Measurements from ENCODE around the gene KCTD2. TPM values are rescaled to one million over a fixed set of nuclear protein-coding genes. Genes with fewer than 3 reads are reported as not detected.
A peak's percentile ranks its signal among the peaks of the same experiment; 100 is the strongest.

The KCTD2 gene
- total and polyA plus RNA-seq, 2 of the 13 experiments (the other 11 are each of a cell fraction or from before 2014, with no cell fraction given) = 28.3 to 32.6 TPM

- TF ChIP-seq ZBTB43 (CRISPR knock-in tag; conservative IDR thresholded peaks at IDR 0.05) (no peak), SOX6 (IDR thresholded peaks at IDR 0.05) (no peak), SOX6 (CRISPR knock-in tag; IDR thresholded peaks at IDR 0.05) (0 out of 2 replicates have a peak, but pooled peaks have one; percentile 14), ZSCAN29 (CRISPR knock-in tag; conservative IDR thresholded peaks at IDR 0.05) (no peak), E2F5 (CRISPR knock-in tag; conservative IDR thresholded peaks at IDR 0.05) (no peak), ATAD3A (CRISPR knock-in tag; IDR thresholded peaks at IDR 0.05) (no peak), HIVEP1 (CRISPR knock-in tag; IDR thresholded peaks at IDR 0.05) (peak; percentile 66; the same call in 1 of the 2 replicates), TGIF2 (CRISPR knock-in tag; IDR thresholded peaks at IDR 0.05) (no peak), ZNF441 (CRISPR knock-in tag; IDR thresholded peaks at IDR 0.05; ENCODE audit: borderline replicate concordance) (no peak), ZBTB39 (CRISPR knock-in tag; IDR thresholded peaks at IDR 0.05) (0 out of 2 replicates have a peak, but pooled peaks have one; percentile 3), HMG20B (CRISPR knock-in tag; conservative IDR thresholded peaks at IDR 0.05) (no peak), PLSCR1 (CRISPR knock-in tag; IDR thresholded peaks at IDR 0.05; ENCODE audit: borderline replicate concordance) (no peak), ZNF367 (CRISPR knock-in tag; IDR thresholded peaks at IDR 0.05; ENCODE audit: borderline replicate concordance) (no peak), ZC3H13 (CRISPR knock-in tag; IDR thresholded peaks at IDR 0.05) (no peak), ZBTB3 (CRISPR knock-in tag; IDR thresholded peaks at IDR 0.05; ENCODE audit: borderline replicate concordance, low read depth) (no peak), ZNF660 (CRISPR knock-in tag; IDR thresholded peaks at IDR 0.05; ENCODE audit: borderline replicate concordance, low read depth) (no peak), ZNF563 (CRISPR knock-in tag; IDR thresholded peaks at IDR 0.05) (no peak), ZFP62 (CRISPR knock-in tag; IDR thresholded peaks at IDR 0.05) (no peak), TAF15 (IDR thresholded peaks at IDR 0.05; ENCODE audit: low read depth, low read length, poor library complexity, severe bottlenecking) (peak; percentile 10), THAP9 (CRISPR knock-in tag; IDR thresholded peaks at IDR 0.05; ENCODE audit: borderline replicate concordance) (no peak), ZFP37 (CRISPR knock-in tag; IDR thresholded peaks at IDR 0.05; ENCODE audit: borderline replicate concordance) (no peak), ZNF430 (CRISPR knock-in tag; IDR thresholded peaks at IDR 0.05) (no peak)
These were observed 63.4 kb downstream of the KCTD2 start (continued) for GRCh38 chr17:75110234-75110937.

Measured in HepG2 (cell line).